Stomach (tissue), 9 donors: ENCODE measurements around the gene ATXN2. TPM values are rescaled to one million over a fixed set of nuclear protein-coding genes. Genes with fewer than 3 reads are reported as not detected.

Experiments used
- DNase-seq, 2 donors: peaks; one replicate each; pipeline versions ENCODE4 v3.0.0 to v3.0.0-alpha.2; 2013 to 2019
- H3K27ac ChIP-seq, 5 donors: fragments of 200-600 bp in 4 of 5; sonication (generic) in 4 of 5; one replicate each; pipeline ENCODE4 v1.5.1; 2013 to 2019; ENCODE audit warnings: mild to moderate bottlenecking in 1 of 5, moderate library complexity in 1 of 5
- H3K27me3 ChIP-seq, 3 donors: fragments of 200-600 bp; sonication (generic); one replicate each; pipeline ENCODE4 v1.5.1; 2017 to 2019; ENCODE audit warnings: mixed run types in 1 of 3
- H3K36me3 ChIP-seq, 4 donors: fragments of 200-600 bp; sonication (generic); 1 replicate in 3 of 4; 2 replicates in 1 of 4; pipeline ENCODE4 v1.5.1; 2016 to 2019
- H3K4me1 ChIP-seq, 4 donors: fragments of 200-600 bp; sonication (generic); one replicate each; pipeline ENCODE4 v1.5.1; 2016 to 2019
- H3K4me3 ChIP-seq, 4 donors: fragments of 200-600 bp; sonication (generic) in 3 of 4; one replicate each; pipeline ENCODE4 v1.5.1; 2016 to 2019; ENCODE audit warnings: mild to moderate bottlenecking in 1 of 4
- H3K9me3 ChIP-seq, 4 donors: fragments of 200-600 bp; sonication (generic); one replicate each; pipeline ENCODE4 v1.5.1; 2016 to 2019
- EP300 ChIP-seq: sonication (generic); formaldehyde crosslinking; IDR thresholded peaks from one replicate; pipeline ENCODE4 v1.6.1; 2017; ENCODE audit warnings: antibody characterized with exemption
- POLR2A ChIP-seq, 4 donors: fragments of 450-650 bp; IDR thresholded peaks; one replicate each; pipeline ENCODE4 v1.6.1; 2016; ENCODE audit warnings: antibody characterized with exemption in 4 of 4, control low read depth in 2 of 4, mild to moderate bottlenecking in 1 of 4, moderate library complexity in 1 of 4
- POLR2AphosphoS5 ChIP-seq, 3 donors: sonication (generic); formaldehyde crosslinking; IDR thresholded peaks; one replicate each; pipeline ENCODE4 v1.6.1; 2016; ENCODE audit warnings: antibody characterized with exemption in 3 of 3
- WGBS, 5 donors: extraction: QIAGEN DNeasy Blood & Tissue Kit in 3 of 5; methylation state at CpG; one replicate each; pipeline versions ENCODE4 v1.1.5 to v1.1.7; 2013 to 2018; 5-methylcytosine and 5-hydroxymethylcytosine counted together
- intact Hi-C: fragments of 100-400 bp; cut with DNase I; formaldehyde crosslinking; loops from one replicate; pipeline ENCODE4 v1.15.1; 2023; ENCODE audit warnings: low total_unique reads
- polyA plus RNA-seq, 3 donors: library from polyadenylated mRNA; stranded (reverse); fragments of 200-250 nt; gene quantifications; one replicate each; pipeline ENCODE4 v1.2.3, GENCODE V29; 2013
- total RNA-seq, 5 donors: library from RNA; depleted of rRNA; stranded (reverse); fragments of >200 nt; gene quantifications; one replicate each; pipeline versions ENCODE4 v1.1.0 to v1.2.3, GENCODE V29; 2014 to 2016
- TF ChIP-seq, protein P1 (sequence below), 7 experiments: fragments of 450-650 bp in 4 of 7; fragments of 200-600 bp in 3 of 7; sonication (generic) in 3 of 7; IDR thresholded peaks; one replicate each; pipeline ENCODE4 v1.5.1; 2016 to 2019; ENCODE audit warnings: antibody characterized with exemption in 7 of 7, control low read depth in 2 of 7, mild to moderate bottlenecking in 1 of 7
- donor health status: healthy with polysubstance abuse.
- donor health status: Bipolar disorder and iron deficiency.
- donor health status: healthy.

ATXN2 gene
- total and polyA plus RNA-seq, 8 donors: 11.1 to 131 (median 61.2) TPM

GRCh38 chr12:111444925-111445725 lies 154.0 kb downstream of the ATXN2 start:
- no peaks in the 10 kb centered on the region for H3K9me3 ChIP-seq

DNA sequence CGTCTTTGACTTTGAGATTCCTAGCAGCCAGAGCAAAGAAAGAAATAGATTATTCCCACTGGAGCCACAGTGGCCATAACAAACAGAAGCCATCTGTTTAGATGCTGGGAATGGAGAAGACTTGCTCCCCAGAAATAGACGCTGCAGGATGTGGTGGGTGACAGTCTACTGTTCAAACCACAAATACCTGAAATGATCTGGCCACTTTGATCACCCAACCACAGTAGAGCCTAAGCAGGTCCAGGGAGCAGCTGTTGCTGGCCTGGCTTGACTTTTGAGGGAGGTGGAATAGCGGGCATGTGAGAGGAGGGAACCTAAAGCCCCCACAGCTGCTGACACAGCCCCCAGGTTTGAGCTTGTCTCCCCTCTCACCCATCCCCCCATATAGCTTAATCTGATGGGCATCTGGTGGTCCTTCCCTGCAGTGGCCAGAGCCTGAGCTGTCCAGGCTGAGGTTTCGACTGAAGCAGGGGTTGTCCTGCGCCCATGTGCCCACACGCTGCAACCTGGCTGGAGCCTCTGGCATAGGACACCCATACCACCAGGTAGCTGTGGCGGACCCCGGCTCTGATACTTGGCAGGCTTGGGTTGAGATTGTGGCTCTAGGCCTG lies 154.7 kb downstream of the ATXN2 start:
- peaks cover 28 to 92% (median 80%) of the 10 kb centered on the region in 4 donors for H3K36me3 ChIP-seq
- peak overlapping the region; percentile 43 to 81 (median 70) for H3K27ac ChIP-seq
- H3K4me1 ChIP-seq: peaks cover 25 to 100% (median 66%) of the 10 kb centered on the region in 4 donors
- peak in 1 of 2 donors; percentile 15 for DNase-seq
- TF ChIP-seq POLR2A (IDR thresholded peaks at IDR 0.05) (no peak), POLR2AphosphoS5 (IDR thresholded peaks at IDR 0.05) (no peak), EP300 (no peak)
- TF ChIP-seq, protein P1, sequence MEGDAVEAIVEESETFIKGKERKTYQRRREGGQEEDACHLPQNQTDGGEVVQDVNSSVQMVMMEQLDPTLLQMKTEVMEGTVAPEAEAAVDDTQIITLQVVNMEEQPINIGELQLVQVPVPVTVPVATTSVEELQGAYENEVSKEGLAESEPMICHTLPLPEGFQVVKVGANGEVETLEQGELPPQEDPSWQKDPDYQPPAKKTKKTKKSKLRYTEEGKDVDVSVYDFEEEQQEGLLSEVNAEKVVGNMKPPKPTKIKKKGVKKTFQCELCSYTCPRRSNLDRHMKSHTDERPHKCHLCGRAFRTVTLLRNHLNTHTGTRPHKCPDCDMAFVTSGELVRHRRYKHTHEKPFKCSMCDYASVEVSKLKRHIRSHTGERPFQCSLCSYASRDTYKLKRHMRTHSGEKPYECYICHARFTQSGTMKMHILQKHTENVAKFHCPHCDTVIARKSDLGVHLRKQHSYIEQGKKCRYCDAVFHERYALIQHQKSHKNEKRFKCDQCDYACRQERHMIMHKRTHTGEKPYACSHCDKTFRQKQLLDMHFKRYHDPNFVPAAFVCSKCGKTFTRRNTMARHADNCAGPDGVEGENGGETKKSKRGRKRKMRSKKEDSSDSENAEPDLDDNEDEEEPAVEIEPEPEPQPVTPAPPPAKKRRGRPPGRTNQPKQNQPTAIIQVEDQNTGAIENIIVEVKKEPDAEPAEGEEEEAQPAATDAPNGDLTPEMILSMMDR (IDR thresholded peaks at IDR 0.05): no peak
- no peak overlapping the region for H3K4me3 ChIP-seq
- no peaks in the 10 kb centered on the region for H3K9me3 ChIP-seq
- H3K27me3 ChIP-seq: no peaks in the 10 kb centered on the region
- intact Hi-C loops: no loop called here
- WGBS, 5 donors: 77 to 87% (median 81%) methylated on average over 6 to 8 of the region's 8 CpGs

More at GRCh38 chr12:111444925-111445725, 154.0 kb downstream of the ATXN2 start:
- Histone ChIP-seq H3K4me3 (no peak overlapping the region), H3K27me3 (no peaks in the 10 kb centered on the region), H3K36me3 (peaks cover 33 to 92% (median 82%) of the 10 kb centered on the region in 4 donors), H3K4me1 (peaks cover 25 to 100% (median 62%) of the 10 kb centered on the region in 4 donors), H3K27ac (peak overlapping the region; percentile 43 to 81 (median 70))
- intact Hi-C loops: no loop called here
- 58 to 75% (median 65%) methylated on average over 9 to 11 of the region's 11 CpGs for WGBS, 5 donors
- TF ChIP-seq EP300 (no peak), POLR2A (IDR thresholded peaks at IDR 0.05) (no peak), POLR2AphosphoS5 (IDR thresholded peaks at IDR 0.05) (no peak)
- TF ChIP-seq, protein P1 (IDR thresholded peaks at IDR 0.05): no peak
- peak; percentile 59 to 86 for DNase-seq

GRCh38 chr12:111443586-111443985 lies 155.5 kb downstream of the ATXN2 start:
- Histone ChIP-seq H3K27ac (peak overlapping the region in 4 of 5 donors; percentile 63 to 81 (median 74)), H3K4me1 (peaks cover 28 to 100% (median 73%) of the 10 kb centered on the region in 4 donors), H3K36me3 (peaks cover 23 to 84% (median 72%) of the 10 kb centered on the region in 4 donors), H3K9me3 (no peaks in the 10 kb centered on the region), H3K27me3 (no peaks in the 10 kb centered on the region), H3K4me3 (no peak overlapping the region)
- 82 to 86% (median 85%) methylated on average over 7 of the region's 7 CpGs for WGBS, 5 donors
- TF ChIP-seq, protein P1 (IDR thresholded peaks at IDR 0.05): no peak
- TF ChIP-seq POLR2A (IDR thresholded peaks at IDR 0.05) (no peak), EP300 (no peak), POLR2AphosphoS5 (IDR thresholded peaks at IDR 0.05) (no peak)
- peak in 1 of 2 donors; percentile 21 for DNase-seq
- intact Hi-C loops: no loop called here

DNA sequence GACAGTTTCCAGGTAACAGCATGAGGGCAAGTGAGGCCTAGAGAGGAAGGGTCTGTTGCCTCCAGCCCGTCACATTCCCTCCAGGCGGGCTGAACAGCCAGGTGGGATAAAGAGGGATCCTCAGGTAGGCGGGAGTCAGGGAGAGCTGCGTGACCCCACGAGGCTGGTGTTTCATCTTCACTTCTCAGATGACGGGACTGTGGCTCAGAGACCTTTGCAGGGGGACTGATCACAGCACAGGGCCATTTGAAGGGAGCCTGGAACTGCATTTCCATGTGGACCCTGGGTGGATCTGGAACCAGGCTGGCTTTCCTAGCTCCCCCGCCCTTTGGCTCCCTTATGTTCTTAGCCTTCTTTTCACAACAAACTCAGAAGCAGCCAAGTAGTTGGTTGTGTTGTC lies 156.0 kb downstream of the ATXN2 start:
- no peak overlapping the region for H3K4me3 ChIP-seq
- intact Hi-C loops: no loop called here

More for the DNA sequence above, 156.0 kb downstream of the ATXN2 start:
- DNase-seq: no peak
- peaks cover 34 to 100% (median 78%) of the 10 kb centered on the region in 4 donors for H3K4me1 ChIP-seq
- TF ChIP-seq, protein P1 (IDR thresholded peaks at IDR 0.05): no peak
- no peak for TF ChIP-seq POLR2A (IDR thresholded peaks at IDR 0.05)
- no peak for TF ChIP-seq EP300
- no peak for TF ChIP-seq POLR2AphosphoS5 (IDR thresholded peaks at IDR 0.05)
- peaks cover 18 to 79% (median 67%) of the 10 kb centered on the region in 4 donors for H3K36me3 ChIP-seq
- peak overlapping the region in 4 of 5 donors; percentile 25 to 81 (median 74) for H3K27ac ChIP-seq
- 88 to 99% (median 93%) methylated on average over 7 of the region's 7 CpGs for WGBS, 5 donors
- no peaks in the 10 kb centered on the region for H3K27me3 ChIP-seq
- H3K9me3 ChIP-seq: no peaks in the 10 kb centered on the region
